Osteocyte (in vitro differentiated cells): ENCODE data around the gene EBF3. TPM values are rescaled to one million over a fixed set of nuclear protein-coding genes. Genes with fewer than 3 reads are reported as not detected.

Experiments used
- DNase-seq: peaks from one replicate; pipeline ENCODE4 v3.0.0; 2021; ENCODE audit warnings: mixed read lengths; ENCODE audit not compliant: unreplicated experiment; ENCODE audit errors: extremely low spot score
- H3K27ac Mint-ChIP-seq: one replicate; pipeline ENCODE4 v1.8.0; 2021; ENCODE audit warnings: mild to moderate bottlenecking, mixed read lengths; ENCODE audit not compliant: unreplicated experiment
- H3K27me3 Mint-ChIP-seq: one replicate; pipeline ENCODE4 v1.8.0; 2021; ENCODE audit warnings: mixed read lengths; ENCODE audit not compliant: unreplicated experiment
- H3K36me3 Mint-ChIP-seq: one replicate; pipeline ENCODE4 v1.8.0; 2021; ENCODE audit warnings: mixed read lengths; ENCODE audit not compliant: unreplicated experiment
- H3K4me1 Mint-ChIP-seq: one replicate; pipeline ENCODE4 v1.8.0; 2021; ENCODE audit warnings: mixed read lengths; ENCODE audit not compliant: unreplicated experiment
- H3K4me3 Mint-ChIP-seq: one replicate; pipeline ENCODE4 v1.8.0; 2021; ENCODE audit warnings: mild to moderate bottlenecking, moderate library complexity, mixed read lengths; ENCODE audit not compliant: unreplicated experiment
- H3K9me3 Mint-ChIP-seq: one replicate; pipeline ENCODE4 v1.8.0; 2021; ENCODE audit warnings: mixed read lengths; ENCODE audit not compliant: unreplicated experiment
- CTCF ChIP-seq: fragments of 200-600 bp; sonication (generic); IDR thresholded peaks from 2 replicates; pipeline ENCODE4 v1.5.0; 2021; ENCODE audit warnings: antibody characterized with exemption, mild to moderate bottlenecking, moderate library complexity
- total RNA-seq: library from RNA; stranded (reverse); gene quantifications from 2 replicates; pipeline ENCODE4 v1.2.1, GENCODE V29; 2021

Gene EBF3
- total RNA-seq, 1 donor from 2014 or later = 0.59 TPM

- Mint-ChIP-seq H3K4me3 (no peak overlapping the region), H3K9me3 (no peaks in the 10 kb centered on the region), H3K4me1 (no peaks in the 10 kb centered on the region), H3K27me3 (no peaks in the 10 kb centered on the region), H3K27ac (no peak overlapping the region), H3K36me3 (no peaks in the 10 kb centered on the region)
- TF ChIP-seq CTCF = no peak
- no peak for DNase-seq
Measured at GRCh38 chr10:129869596-129870473, 94.2 kb downstream of the EBF3 start.

GRCh38 chr10:129868449-129869035, 95.5 kb downstream of the EBF3 start:
- Mint-ChIP-seq H3K36me3 (no peaks in the 10 kb centered on the region), H3K27me3 (no peaks in the 10 kb centered on the region), H3K9me3 (no peaks in the 10 kb centered on the region), H3K27ac (no peak overlapping the region), H3K4me3 (no peak overlapping the region), H3K4me1 (no peaks in the 10 kb centered on the region)
- DNase-seq = no peak
- no peak for TF ChIP-seq CTCF

GRCh38 chr10:129867631-129868179, 96.4 kb downstream of the EBF3 start:
- H3K27me3 Mint-ChIP-seq = no peaks in the 10 kb centered on the region
- H3K4me1 Mint-ChIP-seq = no peaks in the 10 kb centered on the region
- no peak overlapping the region for H3K27ac Mint-ChIP-seq
- no peaks in the 10 kb centered on the region for H3K9me3 Mint-ChIP-seq
- no peak for TF ChIP-seq CTCF
- no peak overlapping the region for H3K4me3 Mint-ChIP-seq
- no peaks in the 10 kb centered on the region for H3K36me3 Mint-ChIP-seq
- no peak for DNase-seq

- H3K9me3 Mint-ChIP-seq = no peaks in the 10 kb centered on the region
- H3K27me3 Mint-ChIP-seq = no peaks in the 10 kb centered on the region
- no peak for DNase-seq
- no peak overlapping the region for H3K4me3 Mint-ChIP-seq
- no peak for TF ChIP-seq CTCF
- no peaks in the 10 kb centered on the region for H3K4me1 Mint-ChIP-seq
- no peaks in the 10 kb centered on the region for H3K36me3 Mint-ChIP-seq
- no peak overlapping the region for H3K27ac Mint-ChIP-seq
Measured at GRCh38 chr10:129866894-129867293, 97.2 kb downstream of the EBF3 start.

- no peak for TF ChIP-seq CTCF
- Mint-ChIP-seq H3K36me3 (no peaks in the 10 kb centered on the region), H3K27ac (no peak overlapping the region), H3K4me3 (no peak overlapping the region), H3K4me1 (no peaks in the 10 kb centered on the region), H3K9me3 (no peaks in the 10 kb centered on the region), H3K27me3 (no peaks in the 10 kb centered on the region)
- DNase-seq = no peak
Measured at GRCh38 chr10:129865960-129866359, 98.1 kb downstream of the EBF3 start.
